ENCODE data around the gene ALG3. TPM values are rescaled to one million over a fixed set of nuclear protein-coding genes. Genes with fewer than 3 reads are reported as not detected.

ALG3 gene
- total RNA-seq, 4 donors from 2014 or later = 36.6 to 63.0 (median 59.2) TPM

DNA sequence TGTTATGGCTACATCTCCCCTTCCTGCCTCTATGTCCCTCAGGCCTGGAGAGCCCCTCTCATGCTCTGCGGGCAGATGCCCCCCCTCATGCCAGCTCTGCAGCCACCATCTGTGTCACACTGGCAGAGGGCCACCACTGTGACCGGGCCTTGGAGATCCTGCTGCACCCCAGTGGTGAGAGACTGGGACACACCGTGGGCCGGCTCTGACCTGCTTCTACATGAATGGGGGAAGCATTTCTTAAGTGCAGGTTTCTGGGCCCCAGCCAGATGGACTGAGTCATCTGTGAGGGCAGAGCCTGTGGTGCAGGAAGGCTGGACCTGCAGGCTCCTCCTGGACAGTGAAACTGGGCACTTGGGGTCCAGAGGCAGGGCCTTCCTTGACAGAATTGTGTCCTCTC is 14.5 kb downstream of the ALG3 start:
- DNase-seq (ENCODE audit: low spot score in 2 of 2) = no peak

DNA sequence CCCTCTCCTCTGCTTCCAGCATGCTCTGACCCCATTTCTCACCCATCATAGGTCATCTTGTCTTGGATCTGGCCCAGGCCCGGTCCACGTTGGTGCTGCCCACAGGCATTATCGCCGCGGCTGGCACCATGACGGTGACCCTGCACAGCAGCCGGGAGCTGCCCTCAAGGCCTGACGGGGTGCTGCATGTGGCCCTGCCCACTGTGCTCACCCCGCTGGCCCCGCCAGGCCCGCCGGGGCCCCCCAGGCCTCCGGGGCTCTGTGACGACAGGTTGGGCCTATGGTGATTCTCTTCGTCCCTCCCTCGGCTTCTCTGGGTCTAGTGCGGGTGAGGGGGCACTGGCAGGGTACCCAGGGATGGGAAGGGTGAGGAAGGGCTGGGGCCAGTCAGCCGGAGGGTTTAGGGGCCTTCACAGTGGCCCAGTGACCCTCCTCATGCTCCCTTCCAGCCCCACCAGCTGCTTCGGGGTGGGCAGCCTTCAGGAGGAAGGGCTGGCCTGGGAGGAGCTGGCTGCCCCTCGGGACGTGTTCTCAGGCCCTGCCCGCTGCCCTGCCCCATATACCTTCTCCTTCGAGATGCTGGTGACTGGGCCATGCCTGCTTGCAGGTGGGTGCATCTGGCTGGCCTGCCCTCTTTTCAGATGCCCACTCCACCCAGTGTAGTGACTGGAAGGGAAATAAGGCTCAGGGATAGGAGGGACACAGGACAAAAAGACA is 15.5 kb downstream of the ALG3 start:
- Histone ChIP-seq H3K9me3 (no peaks in the 10 kb centered on the region), H3K4me1 (peaks cover 25% of the 10 kb centered on the region), H3K27ac (no peak overlapping the region), H3K27me3 (peaks cover 52% of the 10 kb centered on the region), H3K4me3 (no peak overlapping the region), H3K36me3 (no peaks in the 10 kb centered on the region)
- TF ChIP-seq POLR2A (IDR thresholded peaks at IDR 0.05) = no peak
- no peak for TF ChIP-seq POLR2AphosphoS5 (IDR thresholded peaks at IDR 0.05)
- TF ChIP-seq, protein P1, sequence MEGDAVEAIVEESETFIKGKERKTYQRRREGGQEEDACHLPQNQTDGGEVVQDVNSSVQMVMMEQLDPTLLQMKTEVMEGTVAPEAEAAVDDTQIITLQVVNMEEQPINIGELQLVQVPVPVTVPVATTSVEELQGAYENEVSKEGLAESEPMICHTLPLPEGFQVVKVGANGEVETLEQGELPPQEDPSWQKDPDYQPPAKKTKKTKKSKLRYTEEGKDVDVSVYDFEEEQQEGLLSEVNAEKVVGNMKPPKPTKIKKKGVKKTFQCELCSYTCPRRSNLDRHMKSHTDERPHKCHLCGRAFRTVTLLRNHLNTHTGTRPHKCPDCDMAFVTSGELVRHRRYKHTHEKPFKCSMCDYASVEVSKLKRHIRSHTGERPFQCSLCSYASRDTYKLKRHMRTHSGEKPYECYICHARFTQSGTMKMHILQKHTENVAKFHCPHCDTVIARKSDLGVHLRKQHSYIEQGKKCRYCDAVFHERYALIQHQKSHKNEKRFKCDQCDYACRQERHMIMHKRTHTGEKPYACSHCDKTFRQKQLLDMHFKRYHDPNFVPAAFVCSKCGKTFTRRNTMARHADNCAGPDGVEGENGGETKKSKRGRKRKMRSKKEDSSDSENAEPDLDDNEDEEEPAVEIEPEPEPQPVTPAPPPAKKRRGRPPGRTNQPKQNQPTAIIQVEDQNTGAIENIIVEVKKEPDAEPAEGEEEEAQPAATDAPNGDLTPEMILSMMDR (IDR thresholded peaks at IDR 0.05) = no peak
- no peak for TF ChIP-seq EP300 (IDR thresholded peaks at IDR 0.05)
- DNase-seq (ENCODE audit: low spot score in 2 of 2) = no peak
- 91% methylated on average over 11 of the region's 23 CpGs for WGBS

More for the DNA sequence above, 14.5 kb downstream of the ALG3 start:
- H3K4me1 ChIP-seq = peaks cover 21% of the 10 kb centered on the region
- H3K4me3 ChIP-seq = no peak overlapping the region
- 6% methylated on average over 3 of the region's 4 CpGs for WGBS
- no peaks in the 10 kb centered on the region for H3K36me3 ChIP-seq
- H3K9me3 ChIP-seq = no peaks in the 10 kb centered on the region
- H3K27ac ChIP-seq = no peak overlapping the region
- peaks cover 43% of the 10 kb centered on the region for H3K27me3 ChIP-seq
- no peak for TF ChIP-seq EP300 (IDR thresholded peaks at IDR 0.05)
- no peak for TF ChIP-seq POLR2AphosphoS5 (IDR thresholded peaks at IDR 0.05)
- TF ChIP-seq POLR2A (IDR thresholded peaks at IDR 0.05) = no peak
- TF ChIP-seq, protein P1 (IDR thresholded peaks at IDR 0.05) = no peak

DNA sequence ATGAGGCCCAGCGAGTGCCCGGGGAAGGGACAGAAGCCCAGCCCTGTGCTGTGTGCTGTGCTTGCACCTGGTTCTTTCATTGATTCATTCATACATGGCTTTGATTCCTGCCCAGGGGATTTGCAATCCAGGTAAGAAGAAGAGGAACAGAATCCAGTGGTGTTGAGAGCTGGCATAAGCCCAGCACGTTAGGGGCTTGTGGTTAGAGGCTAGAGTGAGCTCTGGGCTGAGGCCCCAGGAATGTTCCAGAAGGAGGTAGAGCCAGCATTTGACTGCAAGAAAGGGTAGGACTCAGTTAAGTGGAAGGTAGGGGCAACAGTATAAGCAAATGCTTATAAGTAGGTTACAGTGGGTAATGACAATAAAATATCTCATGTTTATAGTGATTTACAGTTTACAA is 17.1 kb downstream of the ALG3 start:
- Histone ChIP-seq H3K27me3 (peaks cover 53% of the 10 kb centered on the region), H3K36me3 (no peaks in the 10 kb centered on the region), H3K4me3 (no peak overlapping the region), H3K4me1 (peaks cover 25% of the 10 kb centered on the region), H3K27ac (no peak overlapping the region), H3K9me3 (no peaks in the 10 kb centered on the region)
- DNase-seq (ENCODE audit: low spot score in 2 of 2) = no peak
- 71% methylated on average over 3 of the region's 3 CpGs for WGBS
- TF ChIP-seq POLR2A (IDR thresholded peaks at IDR 0.05) (no peak), EP300 (IDR thresholded peaks at IDR 0.05) (no peak), POLR2AphosphoS5 (IDR thresholded peaks at IDR 0.05) (no peak)
- TF ChIP-seq, protein P1 (IDR thresholded peaks at IDR 0.05) = no peak

DNA sequence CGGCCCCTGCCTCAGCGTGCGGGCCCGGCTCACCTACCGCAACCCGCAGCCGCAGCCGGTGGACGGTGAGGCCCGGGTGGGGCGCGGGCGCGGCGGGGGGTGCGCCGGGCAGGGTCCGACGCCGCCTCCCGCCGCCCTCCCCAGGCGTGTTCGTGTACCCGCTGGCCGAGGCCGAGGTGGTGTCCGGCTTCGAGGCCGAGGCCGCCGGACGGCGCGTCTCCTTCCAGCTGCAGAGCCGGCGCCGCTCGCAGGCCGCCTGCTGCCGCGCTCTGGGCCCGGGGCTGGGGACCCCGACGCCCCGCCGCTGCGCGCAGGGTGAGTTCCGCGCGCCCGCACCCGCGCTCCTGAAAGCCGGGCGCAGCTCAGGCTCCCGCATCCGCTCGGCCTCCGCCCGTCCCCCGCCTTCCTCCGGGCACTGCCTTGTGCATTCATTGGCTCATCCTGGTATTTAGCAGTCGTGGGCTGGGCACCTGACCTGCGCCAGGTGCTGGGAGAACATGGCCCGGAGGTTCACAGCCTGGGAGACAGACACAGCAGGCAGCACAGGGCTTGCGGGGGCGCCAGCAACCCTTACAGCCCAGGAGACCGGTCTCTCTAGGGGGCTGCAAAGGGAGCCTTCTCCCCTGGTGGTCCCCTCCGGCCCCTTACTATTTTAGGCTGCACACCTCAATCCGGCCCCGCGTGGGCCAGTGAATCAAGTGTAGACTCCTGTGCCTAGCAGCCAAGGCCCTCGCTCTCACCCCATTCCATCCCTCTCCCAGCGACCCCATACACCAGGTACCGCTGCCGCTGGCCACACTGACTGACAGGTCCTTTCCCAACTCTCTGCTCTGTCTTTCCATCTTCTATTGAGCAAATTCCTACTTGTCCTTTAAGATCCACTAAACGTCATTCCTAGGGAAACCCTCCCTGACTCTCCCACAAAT is 17.9 kb downstream of the ALG3 start:
- H3K27me3 ChIP-seq = peaks cover 53% of the 10 kb centered on the region
- H3K36me3 ChIP-seq = no peaks in the 10 kb centered on the region
- H3K4me3 ChIP-seq = peak overlapping the region; percentile 53
- DNase-seq (ENCODE audit: low spot score in 2 of 2) = no peak
- H3K4me1 ChIP-seq = peaks cover 25% of the 10 kb centered on the region
- H3K9me3 ChIP-seq = no peaks in the 10 kb centered on the region
- no peak overlapping the region for H3K27ac ChIP-seq
- WGBS = 33% methylated on average over 10 of the region's 79 CpGs
- TF ChIP-seq POLR2A (IDR thresholded peaks at IDR 0.05) (no peak), POLR2AphosphoS5 (IDR thresholded peaks at IDR 0.05) (no peak), EP300 (IDR thresholded peaks at IDR 0.05) (no peak)
- TF ChIP-seq, protein P1 (IDR thresholded peaks at IDR 0.05) = no peak

DNA sequence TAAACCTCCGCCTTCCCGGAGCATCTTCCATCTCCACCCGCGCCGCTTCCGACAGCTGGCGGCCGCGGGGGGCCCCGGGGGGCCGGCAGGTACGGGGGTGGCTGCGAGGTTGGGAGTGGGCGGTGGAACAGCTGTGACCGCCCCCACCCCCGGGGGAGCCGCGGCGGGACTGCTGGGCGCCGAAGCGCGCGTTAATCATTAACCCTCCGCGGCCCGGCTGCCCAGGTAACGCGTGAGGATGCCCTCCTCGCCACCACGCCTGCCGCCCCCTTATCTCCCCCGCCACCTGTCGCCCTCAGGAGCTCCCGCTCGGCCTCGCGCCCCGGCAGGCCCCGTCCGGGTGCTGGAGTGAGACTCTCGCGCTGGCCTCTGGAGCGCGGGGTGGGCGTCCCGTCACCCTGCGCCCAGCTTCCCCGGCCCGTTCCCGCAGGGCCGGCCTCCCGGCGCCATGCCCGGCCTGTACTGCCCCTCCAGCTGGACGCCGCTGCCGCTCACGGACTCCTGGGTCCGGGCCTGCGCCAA is 18.6 kb downstream of the ALG3 start:
- Histone ChIP-seq H3K27me3 (peaks cover 53% of the 10 kb centered on the region), H3K4me1 (peaks cover 25% of the 10 kb centered on the region), H3K27ac (no peak overlapping the region), H3K9me3 (no peaks in the 10 kb centered on the region), H3K4me3 (peak overlapping the region; percentile 53), H3K36me3 (no peaks in the 10 kb centered on the region)
- whole genome bisulfite sequencing = 0% methylated on average over 12 of the region's 61 CpGs
- DNase-seq (ENCODE audit: low spot score in 2 of 2) = no peak
- no peak for TF ChIP-seq POLR2A (IDR thresholded peaks at IDR 0.05)
- TF ChIP-seq, protein P1 (IDR thresholded peaks at IDR 0.05) = no peak

Data from suprapubic skin (tissue), 4 donors.